ENCODE results near the gene CBFA2T2.

DNA sequence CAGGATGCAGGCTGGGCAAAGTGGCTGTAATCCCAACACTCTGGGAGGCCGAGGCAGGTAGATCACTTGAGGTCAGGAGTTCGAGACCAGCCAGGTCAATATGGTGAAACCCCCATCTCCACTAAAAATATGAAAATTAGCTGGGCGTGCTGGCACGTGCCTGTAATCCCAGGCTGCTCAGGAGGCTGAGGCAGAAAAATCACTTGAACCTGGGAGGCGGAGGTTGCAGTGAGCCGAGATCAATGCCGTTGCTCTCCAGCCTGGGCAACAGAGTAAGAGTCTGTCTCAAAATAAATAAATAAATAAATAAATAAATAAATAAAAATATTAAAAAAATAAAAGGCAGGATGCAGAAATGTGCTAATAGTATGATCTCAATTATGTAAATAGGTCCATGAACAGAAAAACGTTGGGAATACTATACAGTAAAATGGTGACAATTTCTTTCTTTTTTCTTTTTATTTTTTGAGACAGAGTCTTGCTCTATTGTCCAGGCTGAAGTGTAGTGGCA lies 8.4 kb upstream of the CBFA2T2 start:
- no peak for TF ChIP-seq CTCF (IDR thresholded peaks at IDR 0.05)
- TF ChIP-seq POLR2A (IDR thresholded peaks at IDR 0.05) = no peak

Measured in lower leg skin (tissue), 3 donors.